HG02885 (cell line): ENCODE results near the gene PES1.
"Not testable (repeated sequence)": the region's sequence is repeated elsewhere in the genome, so short reads cannot be mapped to it uniquely, and the experiment has no call there.

Source experiments
- ATAC-seq: cut with Tn5 transposase; IDR thresholded peaks from one replicate; pipeline ENCODE4 v1.9.1; 2021; ENCODE audit warnings: mild to moderate bottlenecking; ENCODE audit not compliant: unreplicated experiment, poor library complexity

The PES1 gene

GRCh38 chr22:30591588-30592359 is at the start of gene PES1:
PES1 (minus strand) TSS chr22:30591910; CDS start chr22:30591833, 77 bp downstream.
- peak; percentile 97 for ATAC-seq

GRCh38 chr22:30640839-30641430 is 49.2 kb upstream of the PES1 start:
- no peak for ATAC-seq

- no peak for ATAC-seq
Measured at GRCh38 chr22:30640361-30640760, 48.7 kb upstream of the PES1 start.

- no peak for ATAC-seq
Measured at GRCh38 chr22:30637701-30638114, 46.0 kb upstream of the PES1 start.

- ATAC-seq = no peak
Measured at GRCh38 chr22:30636226-30637077, 44.7 kb upstream of the PES1 start.

GRCh38 chr22:30635273-30636225 is 43.8 kb upstream of the PES1 start, which contains the start of gene SLC35E4:
SLC35E4 (plus strand) TSS chr22:30635781; CDS start chr22:30636451, 670 bp downstream.
- ATAC-seq = peak; percentile 77

- peak; percentile 62 for ATAC-seq
Measured at GRCh38 chr22:30634471-30635233, 42.9 kb upstream of the PES1 start.

- not testable (repeated sequence) for ATAC-seq
Measured at GRCh38 chr22:30631469-30631868, 39.8 kb upstream of the PES1 start.

- no peak for ATAC-seq
Measured at GRCh38 chr22:30628491-30628890, 36.8 kb upstream of the PES1 start.

- ATAC-seq = no peak
Measured at GRCh38 chr22:30627471-30627870, 35.8 kb upstream of the PES1 start.

GRCh38 chr22:30626413-30626812 is 34.7 kb upstream of the PES1 start:
- no peak for ATAC-seq

- not testable (repeated sequence) for ATAC-seq
Measured at GRCh38 chr22:30619909-30620308, 28.2 kb upstream of the PES1 start.

- no peak for ATAC-seq
Measured at GRCh38 chr22:30617819-30618218, 26.1 kb upstream of the PES1 start.

- no peak for ATAC-seq
Measured at GRCh38 chr22:30615543-30615954, 23.8 kb upstream of the PES1 start.

- ATAC-seq = no peak
Measured at GRCh38 chr22:30614879-30615278, 23.2 kb upstream of the PES1 start.

GRCh38 chr22:30614268-30614667 is 22.6 kb upstream of the PES1 start:
- ATAC-seq = no peak

GRCh38 chr22:30612789-30613188 is 21.1 kb upstream of the PES1 start:
- no peak for ATAC-seq

- ATAC-seq = no peak
Measured at GRCh38 chr22:30611197-30611596, 19.5 kb upstream of the PES1 start.

- no peak for ATAC-seq
Measured at GRCh38 chr22:30610299-30610698, 18.6 kb upstream of the PES1 start.
